HepG2 (cell line): ENCODE data around the gene SIGLEC14. TPM values are rescaled to one million over a fixed set of nuclear protein-coding genes. Genes with fewer than 3 reads are reported as not detected.
A peak's percentile ranks its signal among the peaks of the same experiment; 100 is the strongest.

Experiments
- ATAC-seq: fragments of 200-7000 bp; cut with Tn5 transposase; 3 replicates; pipeline ENCODE4 v1.9.1; 2020; ENCODE audit warnings: mild to moderate bottlenecking, moderate library complexity
- BruUV-seq: library from RNA; stranded (reverse); fragments of 400-500 nt; replicated peaks from 2 replicates; lab custom pipeline; 2021; lab: Mats Ljungman, UMichigan
- CTCF ChIA-PET: fragments of 300-600 bp; formaldehyde crosslinking; extraction: SDS; loops from one replicate; lab custom pipeline; 2021; ENCODE audit warnings: low total read pairs, inconsistent platforms, low intra/inter-chr PET ratio; lab: Yijun Ruan, JAX
- POLR2A ChIA-PET: fragments of 350-600 bp; sonication (Branson Sonifier 250); formaldehyde crosslinking; loops from one replicate; lab custom pipeline; 2020; ENCODE audit warnings: antibody characterized with exemption, inconsistent platforms; lab: Yijun Ruan, JAX
- DNase-seq: peaks from one replicate; pipeline ENCODE4 v3.0.0-alpha.2; 2015; ENCODE audit warnings: low spot score
- FAIRE-seq: peaks from 3 replicates; lab custom pipeline; 2011; peaks lifted over from hg19 to GRCh38; lab: Jason Lieb, UNC
- H2AFZ ChIP-seq: one replicate; pipeline ENCODE4 v1.6.1; 2011; ENCODE audit warnings: low read length, inconsistent platforms
- H3K27ac ChIP-seq: fragments of 300-600 bp; 3 replicates; pipeline ENCODE4 v1.8.0; 2011; ENCODE audit warnings: mixed run types, mild to moderate bottlenecking, mixed read lengths, low read length, inconsistent platforms; ENCODE audit not compliant: insufficient read depth; ENCODE audit errors: extremely low read length
- H3K27me3 ChIP-seq, 2 experiments: fragments of 200-600 bp in 1 of 2; 2 replicates in 1 of 2; 3 replicates in 1 of 2; pipeline versions ENCODE4 v1.6.0 to v1.8.0; 2011; ENCODE audit warnings: low read length in 2 of 2, mild to moderate bottlenecking in 2 of 2, moderate library complexity in 2 of 2, inconsistent platforms in 1 of 2; ENCODE audit not compliant: insufficient read depth in 2 of 2, control insufficient read depth in 1 of 2
- H3K36me3 ChIP-seq, 2 experiments: fragments of 200-600 bp in 1 of 2; replicated peaks in 1 of 2; 2 replicates in 1 of 2; 3 replicates in 1 of 2; pipeline versions ENCODE4 v1.5.1 to v1.8.0; 2011; ENCODE audit warnings: low read length in 2 of 2, inconsistent platforms in 1 of 2; ENCODE audit not compliant: insufficient read depth in 2 of 2, control insufficient read depth in 1 of 2
- H3K4me1 ChIP-seq: 2 replicates; pipeline ENCODE4 v1.5.1; 2012; ENCODE audit warnings: low read length, inconsistent platforms; ENCODE audit not compliant: insufficient read depth
- H3K4me2 ChIP-seq: 2 replicates; pipeline ENCODE4 v1.6.0; 2011; ENCODE audit warnings: low read depth, low read length, inconsistent platforms
- H3K4me3 ChIP-seq, 3 experiments: fragments of 200-600 bp in 1 of 3; sonication (generic), shearing (Covaris generic) in 1 of 3; replicated peaks in 1 of 3; 2 replicates each; pipeline ENCODE4 v1.5.1; 2011 to 2016; ENCODE audit warnings: low read length in 3 of 3, inconsistent platforms in 2 of 3, low read depth in 2 of 3, mild to moderate bottlenecking in 2 of 3, control low read depth in 1 of 3, mixed read lengths in 1 of 3; ENCODE audit not compliant: insufficient read depth in 1 of 3
- H3K79me2 ChIP-seq: one replicate; pipeline ENCODE4 v1.6.1; 2011; ENCODE audit warnings: low read length, inconsistent platforms; ENCODE audit not compliant: insufficient read depth
- H3K9ac ChIP-seq: 2 replicates; pipeline ENCODE4 v1.6.0; 2011; ENCODE audit warnings: mild to moderate bottlenecking, low read depth, low read length, inconsistent platforms; ENCODE audit not compliant: insufficient read depth
- H3K9me3 ChIP-seq: 2 replicates; pipeline ENCODE4 v1.5.1; 2012; ENCODE audit warnings: mild to moderate bottlenecking, low read length
- H4K20me1 ChIP-seq: 2 replicates; pipeline ENCODE4 v1.6.0; 2011; ENCODE audit warnings: inconsistent platforms, mild to moderate bottlenecking, low read length, moderate library complexity; ENCODE audit not compliant: insufficient read depth
- CBFB ChIP-seq: sonication (generic); formaldehyde crosslinking; IDR thresholded peaks from 2 replicates; pipeline ENCODE4 v1.4.0; 2020; ENCODE audit warnings: missing genetic modification reagents
- FOXK2 ChIP-seq: fragments of 450-650 bp; IDR thresholded peaks from 2 replicates; pipeline ENCODE4 v1.6.1; 2016
- THAP11 ChIP-seq: IDR thresholded peaks from 2 replicates; pipeline ENCODE4 v1.6.1; 2016; ENCODE audit warnings: missing biosample characterization, missing genetic modification reagents
- ZBTB40 ChIP-seq, 2 experiments: fragments of 450-650 bp in 1 of 2; sonication (generic) in 1 of 2; formaldehyde crosslinking in 1 of 2; IDR thresholded peaks; 2 replicates each; pipeline versions ENCODE4 v1.6.1 to v1.8.0; 2016 to 2022; ENCODE audit warnings: antibody characterized with exemption in 1 of 2, mild to moderate bottlenecking in 1 of 2, missing genetic modification reagents in 1 of 2
- ZFYVE20 ChIP-seq: sonication (generic); formaldehyde crosslinking; IDR thresholded peaks from 2 replicates; pipeline ENCODE4 v1.8.0; 2023; ENCODE audit warnings: low read depth, mild to moderate bottlenecking, moderate library complexity, missing genetic modification reagents, borderline replicate concordance
- ZNF326 ChIP-seq: sonication (generic); formaldehyde crosslinking; IDR thresholded peaks from 2 replicates; pipeline ENCODE4 v1.4.0; 2020; ENCODE audit warnings: missing genetic modification reagents, borderline replicate concordance
- ZNF550 ChIP-seq: sonication (generic); formaldehyde crosslinking; IDR thresholded peaks from 2 replicates; pipeline ENCODE4 v1.4.0; 2020; ENCODE audit warnings: mild to moderate bottlenecking, missing genetic modification reagents, borderline replicate concordance
- WGBS: methylation state at CpG from one replicate; pipeline ENCODE4 v1.1.6; 2017; ENCODE audit warnings: low lambda C conversion rate; 5-methylcytosine and 5-hydroxymethylcytosine counted together
- in situ Hi-C: cut with HindIII; loops from 2 replicates; pipeline ENCODE4 v1.10.0; 2017; ENCODE audit warnings: low pct_unique_long_range_greater_than_20kb; ENCODE audit not compliant: extremely low pct_ligation_motif_present
- intact Hi-C: fragments of 100-400 bp; cut with micrococcal nuclease; formaldehyde crosslinking; loops from one replicate; pipeline ENCODE4 v1.10.0; 2022; ENCODE audit not compliant: unreplicated experiment
- polyA plus RNA-seq, 8 experiments: library from polyadenylated mRNA; depleted of rRNA in 3 of 8; stranded (reverse) in 7 of 8; unstranded in 1 of 8; fragments of >200 nt; fragmentation: Illumina TruSeq in 4 of 8; extraction: Trizol in 4 of 8; gene quantifications; 2 replicates each; pipeline versions ENCODE4 v1.2.1 to v1.2.3, GENCODE V29; 2011 to 2016; ENCODE audit warnings: low read depth in 4 of 8, missing spikeins in 1 of 8, mixed read lengths in 1 of 8; ENCODE audit not compliant: insufficient read depth in 1 of 8
- total RNA-seq, 5 experiments: library from RNA; depleted of rRNA; stranded (reverse); fragments of >200 nt; fragmentation: Illumina TruSeq; extraction: Trizol; gene quantifications; 2 replicates each; pipeline ENCODE4 v1.2.3, GENCODE V29; 2016; ENCODE audit warnings: low read depth in 1 of 5

Gene SIGLEC14
- total and polyA plus RNA-seq, 2 of the 13 experiments (the other 11 are each of a cell fraction or from before 2014, with no cell fraction given), result 0.05 to 0.09 TPM

- Histone ChIP-seq H3K4me3 (peak overlapping the region in 2 of 3 experiments; percentile 74 to 75; a peak in 4 of 6 replicates), H3K27me3 (no peaks in the 10 kb centered on the region; a peak in 1 of 5 replicates), H3K4me2 (peak overlapping the region; percentile 32; the same call in 1 of the 2 replicates), H2AFZ (no peak overlapping the region), H3K4me1 (peaks cover 29% of the 10 kb centered on the region), H3K36me3 (peaks cover 2 to 6% of the 10 kb centered on the region in 2 experiments; a peak in 1 of 5 replicates), H3K27ac (no peak overlapping the region), H3K9ac (no peak overlapping the region), H3K9me3 (no peaks in the 10 kb centered on the region), H3K79me2 (no peaks in the 10 kb centered on the region), H4K20me1 (peaks cover 15% of the 10 kb centered on the region; the same call in 1 of the 2 replicates)
- in situ Hi-C loops (no loop called here), intact Hi-C loops (no loop called here)
- BruUV-seq, result no TSS peak
- 45% methylated on average over 9 of the region's 9 CpGs for WGBS
- no peak for ATAC-seq
- no peak for DNase-seq
- ChIA-PET POLR2A (interaction anchor here (0.8 to 1.8 kb wide), 2 partner anchors 13 to 16 kb away, joined by 3 to 8 read pairs; no protein-coding TSS in a partner anchor), CTCF (no interaction called here)
- no peak for FAIRE-seq
- 0 out of 2 replicates have a peak, but pooled peaks have one; percentile 6 for TF ChIP-seq FOXK2
- no peak for TF ChIP-seq ZNF550 (CRISPR knock-in tag)
- TF ChIP-seq, all 625 proteins: peak for 1
Observed at GRCh38 chr19:51691074-51691583, 44.5 kb upstream of the SIGLEC14 start.

- Histone ChIP-seq H3K4me2 (peak overlapping the region; percentile 88), H3K4me3 (peak overlapping the region; percentile 60 to 75 (median 74)), H3K36me3 (peaks cover 2 to 6% of the 10 kb centered on the region in 2 experiments; a peak in 1 of 5 replicates), H3K9me3 (no peaks in the 10 kb centered on the region), H3K27ac (peak overlapping the region; percentile 54), H3K79me2 (no peaks in the 10 kb centered on the region), H2AFZ (no peak overlapping the region), H3K4me1 (peaks cover 29% of the 10 kb centered on the region), H4K20me1 (peaks cover 15% of the 10 kb centered on the region; the same call in 1 of the 2 replicates), H3K27me3 (no peaks in the 10 kb centered on the region; a peak in 1 of 5 replicates), H3K9ac (peak overlapping the region; percentile 63)
- intact Hi-C loops (no loop called here), in situ Hi-C loops (no loop called here)
- POLR2A ChIA-PET, result interaction anchor here (0.8 to 1.8 kb wide), 2 partner anchors 13 to 16 kb away, joined by 3 to 8 read pairs; no protein-coding TSS in a partner anchor
- DNase-seq, result no peak
- CTCF ChIA-PET, result no interaction called here
- WGBS, result 21% methylated on average over 11 of the region's 21 CpGs
- ATAC-seq, result no peak
- FAIRE-seq, result no peak
- BruUV-seq, result no TSS peak
- peak; percentile 29; the same call in 1 of the 2 replicates for TF ChIP-seq THAP11 (CRISPR knock-in tag)
- TF ChIP-seq ZBTB40 (IDR thresholded peaks at IDR 0.05), result no peak
- no peak for TF ChIP-seq ZBTB40 (CRISPR knock-in tag; IDR thresholded peaks at IDR 0.05)
- no peak for TF ChIP-seq ZNF326 (CRISPR knock-in tag)
- TF ChIP-seq ZFYVE20 (CRISPR knock-in tag), result no peak
- TF ChIP-seq CBFB (CRISPR knock-in tag), result no peak
Observed at GRCh38 chr19:51690454-51691073, 43.9 kb upstream of the SIGLEC14 start.
